ENCODE data around the gene SNAP29.
"Not testable (repeated sequence)": the region's sequence is repeated elsewhere in the genome, so short reads cannot be mapped to it uniquely, and the experiment has no call there.

Gene SNAP29

DNA sequence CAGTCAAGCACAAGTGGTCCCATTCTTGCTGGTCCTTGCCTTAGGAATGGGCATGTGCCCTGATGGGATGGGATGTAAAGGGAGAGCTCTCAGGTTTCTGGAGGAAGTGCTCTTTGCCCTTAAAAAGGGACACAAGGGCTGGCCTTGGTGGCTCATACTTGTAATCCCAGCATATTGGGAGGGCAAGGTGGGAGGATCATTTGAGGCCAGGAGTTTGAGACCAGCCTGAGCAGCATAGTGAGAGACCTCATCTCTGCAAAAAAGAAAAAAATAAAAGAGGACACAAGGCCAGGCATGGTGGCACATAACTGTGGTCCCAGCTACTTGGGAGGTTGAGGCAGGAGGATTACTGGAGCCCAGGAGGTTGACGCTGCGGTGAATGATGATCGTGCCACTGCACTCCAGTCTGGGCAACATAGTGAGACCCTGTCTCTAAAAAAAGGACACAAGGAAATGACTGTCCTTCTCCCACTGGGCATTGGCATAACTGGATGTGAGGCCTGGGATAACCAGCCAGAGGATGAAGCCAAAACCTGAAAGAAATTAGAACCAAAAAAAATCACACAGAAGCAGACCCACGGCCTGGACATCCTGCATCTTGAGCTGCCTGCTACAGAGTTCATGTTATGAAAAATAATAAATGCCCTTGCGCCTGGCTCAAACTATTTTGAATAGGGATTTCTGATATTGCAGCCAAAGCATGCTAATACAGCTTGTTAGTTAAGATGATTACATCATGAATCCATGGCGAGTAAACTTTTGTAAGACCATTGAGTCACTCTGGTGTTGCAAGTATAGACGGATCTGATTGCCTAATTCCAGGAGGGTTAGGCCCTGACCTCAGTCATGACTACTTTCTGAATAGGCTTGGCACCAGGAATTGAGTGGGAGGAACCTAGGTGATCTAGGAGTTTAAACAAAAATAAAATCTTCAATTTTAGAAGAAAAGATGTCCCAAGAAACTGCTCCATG is 45.5 kb downstream of the SNAP29 start:
- Histone ChIP-seq H3K27ac (ENCODE audit: low read depth, low read length) (no peak overlapping the region), H3K9me3 (ENCODE audit: control insufficient read depth, insufficient read depth, low read length) (no peaks in the 10 kb centered on the region), H3K4me3 (ENCODE audit: low read depth, low read length) (no peak overlapping the region), H3K9ac (ENCODE audit: low read depth, low read length) (no peak overlapping the region), H3K27me3 (ENCODE audit: control insufficient read depth, insufficient read depth, low read length) (no peaks in the 10 kb centered on the region), H3K4me1 (ENCODE audit: control insufficient read depth, insufficient read depth, low read length) (no peaks in the 10 kb centered on the region), H3K36me3 (ENCODE audit: control insufficient read depth, insufficient read depth, low read length) (no peaks in the 10 kb centered on the region)

DNA sequence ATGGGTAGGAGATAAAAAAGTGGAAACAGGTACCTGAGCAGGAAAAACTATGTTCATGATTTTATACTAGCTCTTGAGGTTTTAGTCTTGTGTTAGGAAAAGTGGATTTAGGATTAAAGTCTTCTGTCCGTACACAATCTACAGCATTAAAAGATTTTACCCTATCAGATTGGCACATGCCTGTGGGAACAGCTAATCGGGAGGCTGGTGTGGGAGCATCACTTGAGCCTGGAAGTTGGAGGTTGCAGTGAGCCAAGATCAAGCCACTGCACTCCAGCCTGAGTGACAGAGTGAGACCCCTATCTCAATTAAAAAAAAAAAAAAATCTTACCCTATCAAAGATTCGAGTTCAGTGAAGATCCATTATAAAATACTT is 46.2 kb downstream of the SNAP29 start:
- Histone ChIP-seq H3K36me3 (ENCODE audit: control insufficient read depth, insufficient read depth, low read length) (no peaks in the 10 kb centered on the region), H3K9ac (ENCODE audit: low read depth, low read length) (no peak overlapping the region), H3K27ac (ENCODE audit: low read depth, low read length) (no peak overlapping the region), H3K4me1 (ENCODE audit: control insufficient read depth, insufficient read depth, low read length) (no peaks in the 10 kb centered on the region), H3K4me3 (ENCODE audit: low read depth, low read length) (no peak overlapping the region), H3K27me3 (ENCODE audit: control insufficient read depth, insufficient read depth, low read length) (no peaks in the 10 kb centered on the region), H3K9me3 (ENCODE audit: control insufficient read depth, insufficient read depth, low read length) (no peaks in the 10 kb centered on the region)

DNA sequence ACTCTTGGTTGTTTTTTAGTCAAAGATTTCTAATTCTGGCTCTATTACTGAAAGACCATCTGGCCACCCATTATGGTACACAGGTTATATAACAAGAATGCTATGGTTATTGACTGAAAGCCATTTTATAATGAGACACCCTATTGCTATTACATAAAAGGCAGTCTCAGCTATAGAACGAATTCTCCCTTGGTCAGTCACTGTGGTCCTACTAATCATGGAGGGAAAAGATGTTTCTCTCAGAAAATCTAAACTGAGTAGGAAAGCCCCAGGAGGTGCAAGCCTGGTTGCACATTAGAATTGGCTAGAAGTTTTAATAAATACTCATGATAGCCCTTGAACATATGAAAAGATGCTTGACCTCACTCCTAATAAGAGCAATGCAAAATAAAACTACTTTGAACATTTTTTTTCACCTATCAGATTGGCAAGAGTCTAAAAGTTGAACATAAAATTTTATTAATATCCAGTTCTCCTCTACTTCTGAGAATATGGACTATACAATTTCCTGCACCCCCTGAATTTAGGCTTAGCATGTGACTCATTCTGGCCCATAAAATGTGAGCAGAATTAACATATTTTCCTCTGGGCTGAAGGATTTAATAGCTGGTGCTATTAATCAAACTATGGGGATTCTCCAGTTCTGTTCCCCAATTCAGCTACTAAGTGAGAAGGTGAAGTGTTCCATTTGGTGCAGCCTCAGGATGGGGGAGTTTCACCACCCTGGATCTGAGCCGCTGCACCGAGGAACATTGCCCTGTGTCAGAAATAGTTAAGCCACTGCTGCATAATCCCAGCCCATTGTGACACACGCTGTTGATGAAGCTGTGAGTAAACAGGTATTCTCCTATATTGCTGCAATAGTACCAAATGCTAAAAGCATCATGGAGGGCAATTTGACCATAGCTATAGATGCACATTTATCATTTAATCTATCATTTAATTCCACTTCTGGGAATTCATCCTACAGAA is 46.9 kb downstream of the SNAP29 start:
- Histone ChIP-seq H3K9ac (ENCODE audit: low read depth, low read length) (no peak overlapping the region), H3K36me3 (ENCODE audit: control insufficient read depth, insufficient read depth, low read length) (no peaks in the 10 kb centered on the region), H3K27ac (ENCODE audit: low read depth, low read length) (no peak overlapping the region)

DNA sequence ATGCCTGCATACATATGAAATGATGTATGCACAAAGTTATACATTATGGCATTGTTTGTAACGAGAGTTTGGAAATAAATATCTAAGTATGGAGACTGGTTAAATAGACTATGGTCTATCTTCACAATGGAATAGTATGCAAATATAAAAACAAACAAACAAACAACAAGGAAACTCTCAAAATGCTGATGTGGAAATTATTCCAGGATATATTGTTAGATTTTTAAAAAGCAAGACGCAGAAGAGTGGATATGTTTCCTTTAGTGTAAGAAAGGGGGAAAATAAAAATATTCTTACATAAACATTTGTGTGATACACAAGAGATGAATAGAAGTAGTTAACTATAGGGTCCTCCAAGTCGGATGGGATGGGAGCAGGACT is 47.6 kb downstream of the SNAP29 start:
- Histone ChIP-seq H3K27ac (ENCODE audit: low read depth, low read length) (no peak overlapping the region), H3K4me1 (ENCODE audit: control insufficient read depth, insufficient read depth, low read length) (no peaks in the 10 kb centered on the region), H3K4me3 (ENCODE audit: low read depth, low read length) (no peak overlapping the region), H3K9ac (ENCODE audit: low read depth, low read length) (no peak overlapping the region), H3K9me3 (ENCODE audit: control insufficient read depth, insufficient read depth, low read length) (no peaks in the 10 kb centered on the region), H3K27me3 (ENCODE audit: control insufficient read depth, insufficient read depth, low read length) (no peaks in the 10 kb centered on the region), H3K36me3 (ENCODE audit: control insufficient read depth, insufficient read depth, low read length) (no peaks in the 10 kb centered on the region)

More for the DNA sequence above, 46.9 kb downstream of the SNAP29 start:
- H3K27me3 ChIP-seq (ENCODE audit: control insufficient read depth, insufficient read depth, low read length): no peaks in the 10 kb centered on the region
- no peaks in the 10 kb centered on the region for H3K9me3 ChIP-seq (ENCODE audit: control insufficient read depth, insufficient read depth, low read length)
- no peak overlapping the region for H3K4me3 ChIP-seq (ENCODE audit: low read depth, low read length)
- H3K4me1 ChIP-seq (ENCODE audit: control insufficient read depth, insufficient read depth, low read length): no peaks in the 10 kb centered on the region

DNA sequence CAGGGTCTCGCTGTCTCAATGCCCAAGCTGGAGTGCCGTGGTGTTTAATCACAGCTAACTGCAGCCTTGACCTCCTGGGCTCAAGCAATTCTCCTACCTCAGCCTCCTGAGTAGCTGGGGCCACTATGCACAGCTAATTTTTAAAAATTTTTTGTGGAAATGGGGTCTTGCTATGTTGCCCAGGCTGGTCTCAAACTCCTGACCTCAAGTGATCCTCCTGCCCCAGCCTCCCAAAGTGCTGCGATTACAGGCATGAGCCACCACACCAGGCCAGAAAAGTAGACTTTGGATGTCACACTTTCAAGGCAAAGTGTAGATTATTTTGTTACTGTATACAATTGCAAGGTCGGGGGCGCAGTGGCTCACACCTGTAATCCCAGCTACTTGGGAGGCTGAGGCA is 49.9 kb downstream of the SNAP29 start:
- H3K36me3 ChIP-seq (ENCODE audit: control insufficient read depth, insufficient read depth, low read length); H3K27me3 ChIP-seq (ENCODE audit: control insufficient read depth, insufficient read depth, low read length); H3K4me3 ChIP-seq (ENCODE audit: low read depth, low read length); H3K9me3 ChIP-seq (ENCODE audit: control insufficient read depth, insufficient read depth, low read length); H3K9ac ChIP-seq (ENCODE audit: low read depth, low read length); H3K27ac ChIP-seq (ENCODE audit: low read depth, low read length); H3K4me1 ChIP-seq (ENCODE audit: control insufficient read depth, insufficient read depth, low read length): not testable (repeated sequence)

DNA sequence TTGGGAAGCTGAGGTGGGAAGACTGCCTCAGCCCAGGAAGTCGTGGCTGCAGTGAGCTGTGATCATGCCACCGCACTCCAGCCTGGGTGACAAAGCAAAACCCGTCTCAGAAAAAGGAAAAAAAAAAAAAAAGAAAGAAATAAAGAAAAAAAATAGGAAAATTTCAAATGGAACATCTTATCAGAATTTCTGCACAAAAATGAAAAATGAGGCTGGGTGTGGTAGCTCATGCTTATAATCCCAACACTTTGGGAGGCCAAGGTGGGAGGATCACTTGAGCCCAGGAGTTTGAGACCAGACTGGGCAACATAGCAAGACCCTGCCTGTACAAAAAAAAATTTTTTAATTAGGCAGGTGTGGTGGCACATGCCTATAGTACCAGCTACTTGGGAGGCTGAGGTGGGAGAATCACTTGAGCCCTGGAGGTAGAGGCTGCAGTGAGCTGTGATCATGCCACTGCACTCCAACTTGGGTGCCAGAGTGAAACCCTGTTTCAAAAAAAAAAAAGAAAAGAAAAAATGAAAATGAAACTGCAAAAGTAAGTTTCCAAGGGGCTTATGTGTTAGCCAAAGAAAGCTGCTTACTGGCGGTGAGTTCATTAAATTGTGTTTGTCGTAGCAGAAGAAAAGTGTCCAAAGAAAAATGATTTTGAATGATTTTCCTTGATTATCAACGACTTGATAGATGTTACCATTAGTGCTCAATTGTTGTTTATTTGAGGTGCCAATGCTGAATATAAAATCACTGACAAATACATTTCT is 50.9 kb downstream of the SNAP29 start:
- Histone ChIP-seq H3K9ac (ENCODE audit: low read depth, low read length) (no peak overlapping the region), H3K4me3 (ENCODE audit: low read depth, low read length) (no peak overlapping the region), H3K27me3 (ENCODE audit: control insufficient read depth, insufficient read depth, low read length) (no peaks in the 10 kb centered on the region), H3K4me1 (ENCODE audit: control insufficient read depth, insufficient read depth, low read length) (no peaks in the 10 kb centered on the region), H3K36me3 (ENCODE audit: control insufficient read depth, insufficient read depth, low read length) (no peaks in the 10 kb centered on the region), H3K9me3 (ENCODE audit: control insufficient read depth, insufficient read depth, low read length) (no peaks in the 10 kb centered on the region), H3K27ac (ENCODE audit: low read depth, low read length) (no peak overlapping the region)

DNA sequence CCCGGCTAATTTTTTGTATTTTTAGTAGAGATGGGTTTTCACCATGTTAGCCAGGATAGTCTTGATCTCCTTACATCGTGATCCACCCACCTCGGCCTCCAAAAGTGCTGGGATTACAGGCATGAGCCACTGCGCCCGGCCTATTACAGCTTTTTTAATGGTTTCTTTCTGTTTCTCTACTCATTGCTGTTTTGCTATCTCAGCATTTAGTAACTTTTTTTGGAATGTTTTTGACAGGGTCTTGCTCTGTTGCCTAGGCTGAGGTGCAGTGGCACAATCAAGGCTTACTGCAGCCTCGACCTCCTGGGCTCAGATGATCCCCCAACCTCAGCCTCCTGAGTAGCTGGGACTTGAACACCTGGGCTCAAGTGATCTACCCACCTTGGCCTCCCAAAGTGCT is 53.7 kb downstream of the SNAP29 start:
- Histone ChIP-seq H3K27ac (ENCODE audit: low read depth, low read length) (no peak overlapping the region), H3K4me3 (ENCODE audit: low read depth, low read length) (no peak overlapping the region), H3K4me1 (ENCODE audit: control insufficient read depth, insufficient read depth, low read length) (no peaks in the 10 kb centered on the region), H3K9ac (ENCODE audit: low read depth, low read length) (no peak overlapping the region), H3K36me3 (ENCODE audit: control insufficient read depth, insufficient read depth, low read length) (no peaks in the 10 kb centered on the region), H3K27me3 (ENCODE audit: control insufficient read depth, insufficient read depth, low read length) (no peaks in the 10 kb centered on the region), H3K9me3 (ENCODE audit: control insufficient read depth, insufficient read depth, low read length) (no peaks in the 10 kb centered on the region)

DNA sequence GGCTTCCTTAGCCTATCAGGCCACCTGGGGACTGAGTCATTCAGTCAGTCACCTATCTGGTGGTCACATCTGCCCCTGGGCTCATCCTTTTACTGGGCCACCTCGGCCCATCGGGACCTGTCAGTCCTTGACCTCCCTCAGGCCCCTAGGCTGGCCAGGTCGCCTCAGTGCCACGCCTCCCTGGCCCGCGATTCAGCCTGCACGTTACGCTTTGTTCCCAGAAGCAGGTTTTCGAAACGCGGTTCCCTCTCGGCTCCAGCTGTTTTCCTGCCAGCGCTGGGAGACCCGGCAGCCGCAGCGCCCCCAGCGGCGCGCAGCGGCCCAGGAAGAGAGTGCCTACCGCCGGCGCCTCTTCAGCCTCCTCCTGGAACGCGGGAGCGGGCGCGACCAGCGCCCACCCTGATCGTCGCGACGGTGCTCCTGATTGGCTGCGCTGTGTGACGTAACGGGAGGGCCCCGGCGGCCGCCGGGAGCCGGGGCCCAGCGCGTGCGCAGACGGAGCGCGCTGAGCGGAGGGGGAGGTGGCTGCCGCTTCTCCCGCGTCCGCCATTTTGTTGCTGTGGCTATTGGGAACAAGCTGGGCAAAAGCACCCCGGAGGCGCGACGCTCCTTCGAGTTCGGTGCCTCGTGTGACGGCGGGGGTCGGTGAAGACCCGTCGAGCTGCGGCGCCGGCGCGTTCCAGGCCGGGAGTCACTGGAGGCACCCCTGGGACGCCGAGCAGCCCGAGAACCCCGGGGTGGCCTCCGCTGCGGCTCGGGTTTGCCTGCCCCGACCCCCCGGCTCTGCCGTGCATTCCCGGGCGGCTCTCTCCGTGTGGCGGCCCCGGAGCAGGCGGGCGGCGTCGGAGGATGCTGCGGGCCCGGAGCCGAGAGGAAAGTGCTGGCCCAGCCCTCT is 58.4 kb downstream of the SNAP29 start, which contains the start of gene CRKL:
Gene CRKL, plus strand, starts transcription at position 492 of the 895 bp plus-strand sequence. CDS start 528 bp downstream, outside the sequence.
- H3K4me1 ChIP-seq (ENCODE audit: control insufficient read depth, insufficient read depth, low read length): peaks cover 16% of the 10 kb centered on the region
- peak within 1 kb of the TSS; percentile 98 for H3K9ac ChIP-seq (ENCODE audit: low read depth, low read length)
- H3K27me3 ChIP-seq (ENCODE audit: control insufficient read depth, insufficient read depth, low read length): no peaks in the 10 kb centered on the region
- H3K9me3 ChIP-seq (ENCODE audit: control insufficient read depth, insufficient read depth, low read length): no peaks in the 10 kb centered on the region
- H3K27ac ChIP-seq (ENCODE audit: low read depth, low read length): peak within 1 kb of the TSS; percentile 96
- peak within 1 kb of the TSS; percentile 94 for H3K4me3 ChIP-seq (ENCODE audit: low read depth, low read length)
- H3K36me3 ChIP-seq (ENCODE audit: control insufficient read depth, insufficient read depth, low read length): 0 out of 2 replicates have a peak, but pooled peaks cover 3% of the 10 kb centered on the region

DNA sequence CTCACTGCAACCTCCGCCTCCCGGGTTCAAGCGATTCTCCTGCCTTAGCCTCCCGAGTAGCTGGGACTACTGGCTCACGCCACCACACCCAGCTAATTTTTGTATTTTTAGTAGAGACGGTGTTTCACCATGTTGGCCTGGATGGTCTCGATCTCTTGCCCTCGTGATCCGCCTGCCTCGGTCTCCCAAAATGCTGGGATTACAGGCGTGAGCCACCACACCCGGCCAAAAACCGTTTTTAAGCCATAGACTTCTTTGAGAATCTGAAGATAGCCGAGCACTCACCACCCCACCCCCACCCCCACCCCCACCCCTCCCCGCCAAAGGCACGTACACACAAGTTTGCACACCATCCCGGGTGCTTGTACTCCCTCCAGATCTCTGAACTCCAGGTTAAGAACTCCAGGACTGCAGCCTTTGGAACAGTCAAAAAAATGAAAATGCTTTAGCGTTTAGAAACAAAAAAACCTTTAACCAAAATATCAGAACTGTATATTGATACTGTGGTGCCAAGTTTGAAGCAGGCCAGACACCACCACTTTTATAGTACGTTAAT is 59.9 kb downstream of the SNAP29 start:
- Histone ChIP-seq H3K9ac (ENCODE audit: low read depth, low read length) (peak overlapping the region; percentile 98; the same call in 1 of the 2 replicates), H3K27me3 (ENCODE audit: control insufficient read depth, insufficient read depth, low read length) (no peaks in the 10 kb centered on the region), H3K36me3 (ENCODE audit: control insufficient read depth, insufficient read depth, low read length) (peaks cover 3% of the 10 kb centered on the region; the same call in 1 of the 2 replicates), H3K27ac (ENCODE audit: low read depth, low read length) (peak overlapping the region; percentile 18), H3K9me3 (ENCODE audit: control insufficient read depth, insufficient read depth, low read length) (no peaks in the 10 kb centered on the region), H3K4me1 (ENCODE audit: control insufficient read depth, insufficient read depth, low read length) (peaks cover 18% of the 10 kb centered on the region), H3K4me3 (ENCODE audit: low read depth, low read length) (peak overlapping the region; percentile 94)

All from HUES48 (cell line).